Cardiac muscle cell (in vitro differentiated cells and primary cell): Measurements from ENCODE around the gene BMPR1A. TPM values are rescaled to one million over a fixed set of nuclear protein-coding genes. Genes with fewer than 3 reads are reported as not detected.

Source experiments
- DNase-seq, 2 donors: peaks; one replicate each; pipeline versions ENCODE4 v3.0.0 to v3.0.0-alpha.2; 2010 to 2017; ENCODE audit warnings: low read depth in 1 of 2, low spot score in 1 of 2
- H3K27ac ChIP-seq: fragments of 200-600 bp; sonication (generic); 2 replicates; pipeline ENCODE4 v1.5.1; 2016
- H3K27me3 ChIP-seq: fragments of 200-600 bp; sonication (generic); 2 replicates; pipeline ENCODE4 v1.6.0; 2016; ENCODE audit warnings: control low read depth
- H3K36me3 ChIP-seq: fragments of 200-600 bp; sonication (generic); 2 replicates; pipeline ENCODE4 v1.5.1; 2016; ENCODE audit warnings: control low read depth
- H3K4me1 ChIP-seq: fragments of 200-600 bp; sonication (generic); 2 replicates; pipeline ENCODE4 v1.8.1; 2017; ENCODE audit warnings: low read depth, mild to moderate bottlenecking, mixed run types
- H3K4me3 ChIP-seq: fragments of 200-600 bp; sonication (generic); 2 replicates; pipeline ENCODE4 v1.5.1; 2016; ENCODE audit warnings: mild to moderate bottlenecking
- H3K9me3 ChIP-seq: fragments of 200-600 bp; sonication (generic); 2 replicates; pipeline ENCODE4 v1.5.1; 2017; ENCODE audit warnings: low read depth, mild to moderate bottlenecking, control low read depth
- polyA plus RNA-seq: library from polyadenylated mRNA; unstranded; fragments of >200 nt; fragmentation: Nextera tagmentation; extraction: Ambion mirVana; gene quantifications from 2 replicates; pipeline ENCODE4 v1.2.1, GENCODE V29; 2016
- total RNA-seq: library from RNA; depleted of rRNA; stranded (reverse); fragments of >200 nt; gene quantifications from 2 replicates; pipeline ENCODE4 v1.2.3, GENCODE V29; 2016
- TF ChIP-seq, protein P1 (sequence below): IDR thresholded peaks from 2 replicates; pipeline ENCODE4 v1.5.1; 2012; ENCODE audit warnings: low read depth, mild to moderate bottlenecking, low read length

The BMPR1A gene
- total and polyA plus RNA-seq, 2 experiments from 2014 or later, result 35.6 to 39.4 TPM

DNA sequence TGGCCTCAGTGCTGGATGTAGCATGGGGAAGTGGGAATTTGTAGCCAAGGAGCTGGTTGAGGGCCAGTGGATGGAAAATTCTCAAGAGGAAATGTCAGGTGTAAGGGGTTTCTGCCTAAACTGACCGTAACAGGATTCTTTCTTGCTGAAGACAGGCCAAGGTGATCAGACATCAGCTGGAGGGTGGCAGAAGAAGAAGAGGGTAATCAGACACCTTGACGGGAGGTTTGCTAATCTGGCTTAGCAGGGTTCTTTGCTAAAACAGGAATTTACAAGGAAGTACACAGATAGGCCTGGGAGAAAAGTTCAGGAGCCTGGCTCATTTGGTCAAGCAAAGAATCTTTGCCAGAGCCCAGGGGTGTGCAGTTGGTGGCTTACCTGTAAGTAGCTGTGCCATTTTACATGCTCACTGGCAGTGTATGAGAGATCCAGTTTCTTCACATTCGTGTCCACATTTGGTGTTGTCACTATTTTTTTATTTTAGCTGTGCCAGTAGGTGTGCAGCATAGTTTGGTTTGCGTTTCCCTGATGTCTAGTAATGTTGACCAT lies 73.7 kb downstream of the BMPR1A start:
- Histone ChIP-seq H3K4me3 (no peak overlapping the region), H3K4me1 (peaks cover 20% of the 10 kb centered on the region), H3K9me3 (no peaks in the 10 kb centered on the region), H3K27me3 (no peaks in the 10 kb centered on the region), H3K36me3 (no peaks in the 10 kb centered on the region), H3K27ac (peak overlapping the region; percentile 73)
- TF ChIP-seq, protein P1, sequence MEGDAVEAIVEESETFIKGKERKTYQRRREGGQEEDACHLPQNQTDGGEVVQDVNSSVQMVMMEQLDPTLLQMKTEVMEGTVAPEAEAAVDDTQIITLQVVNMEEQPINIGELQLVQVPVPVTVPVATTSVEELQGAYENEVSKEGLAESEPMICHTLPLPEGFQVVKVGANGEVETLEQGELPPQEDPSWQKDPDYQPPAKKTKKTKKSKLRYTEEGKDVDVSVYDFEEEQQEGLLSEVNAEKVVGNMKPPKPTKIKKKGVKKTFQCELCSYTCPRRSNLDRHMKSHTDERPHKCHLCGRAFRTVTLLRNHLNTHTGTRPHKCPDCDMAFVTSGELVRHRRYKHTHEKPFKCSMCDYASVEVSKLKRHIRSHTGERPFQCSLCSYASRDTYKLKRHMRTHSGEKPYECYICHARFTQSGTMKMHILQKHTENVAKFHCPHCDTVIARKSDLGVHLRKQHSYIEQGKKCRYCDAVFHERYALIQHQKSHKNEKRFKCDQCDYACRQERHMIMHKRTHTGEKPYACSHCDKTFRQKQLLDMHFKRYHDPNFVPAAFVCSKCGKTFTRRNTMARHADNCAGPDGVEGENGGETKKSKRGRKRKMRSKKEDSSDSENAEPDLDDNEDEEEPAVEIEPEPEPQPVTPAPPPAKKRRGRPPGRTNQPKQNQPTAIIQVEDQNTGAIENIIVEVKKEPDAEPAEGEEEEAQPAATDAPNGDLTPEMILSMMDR, result no peak
- DNase-seq, result no peak

DNA sequence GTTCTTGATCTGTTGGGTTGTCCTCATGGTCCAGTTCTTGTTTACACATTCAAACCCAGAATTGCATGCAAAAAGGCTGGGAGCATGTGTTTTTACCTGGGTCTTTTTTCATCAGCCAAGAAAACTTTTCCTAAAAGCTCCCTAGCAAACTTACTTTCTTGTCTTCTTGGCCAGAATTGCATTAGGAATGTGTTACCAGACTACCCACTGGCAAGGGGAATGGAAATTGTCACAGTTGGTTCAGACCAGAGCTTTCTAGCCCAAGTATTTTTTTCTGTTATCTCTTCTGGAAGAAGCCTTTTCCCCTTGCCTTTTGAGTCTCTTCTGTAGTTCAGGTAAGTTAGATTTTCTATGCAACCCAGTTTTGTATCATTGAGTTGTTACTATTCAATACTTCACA lies 77.5 kb downstream of the BMPR1A start:
- Histone ChIP-seq H3K27me3 (no peaks in the 10 kb centered on the region), H3K9me3 (no peaks in the 10 kb centered on the region), H3K4me1 (peaks cover 32% of the 10 kb centered on the region), H3K36me3 (no peaks in the 10 kb centered on the region), H3K27ac (peak overlapping the region; percentile 32), H3K4me3 (no peak overlapping the region)
- DNase-seq, result no peak
- TF ChIP-seq, protein P1, result no peak

DNA sequence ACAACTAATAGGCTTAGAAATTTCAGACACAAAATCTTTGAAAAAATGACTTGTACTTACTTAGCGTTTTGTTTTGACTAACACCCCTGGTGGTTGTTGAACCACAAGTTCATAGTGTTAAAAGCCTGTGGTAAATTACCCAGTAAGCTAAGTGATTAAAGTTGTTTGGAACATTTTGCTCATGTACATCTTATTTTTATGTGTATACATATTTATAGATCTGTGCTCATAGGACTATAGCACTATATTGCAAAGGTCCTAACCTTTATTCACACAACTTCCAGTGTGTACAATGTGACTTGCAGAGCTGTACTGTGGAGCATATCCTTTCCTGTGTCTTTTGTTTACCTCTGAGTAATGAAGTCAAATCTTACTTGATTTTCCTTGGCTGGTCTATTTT lies 79.6 kb downstream of the BMPR1A start:
- Histone ChIP-seq H3K4me3 (no peak overlapping the region), H3K9me3 (no peaks in the 10 kb centered on the region), H3K36me3 (peaks cover 1% of the 10 kb centered on the region), H3K4me1 (peaks cover 23% of the 10 kb centered on the region), H3K27me3 (no peaks in the 10 kb centered on the region), H3K27ac (peak overlapping the region; percentile 76)
- DNase-seq, result no peak
- TF ChIP-seq, protein P1, result no peak

DNA sequence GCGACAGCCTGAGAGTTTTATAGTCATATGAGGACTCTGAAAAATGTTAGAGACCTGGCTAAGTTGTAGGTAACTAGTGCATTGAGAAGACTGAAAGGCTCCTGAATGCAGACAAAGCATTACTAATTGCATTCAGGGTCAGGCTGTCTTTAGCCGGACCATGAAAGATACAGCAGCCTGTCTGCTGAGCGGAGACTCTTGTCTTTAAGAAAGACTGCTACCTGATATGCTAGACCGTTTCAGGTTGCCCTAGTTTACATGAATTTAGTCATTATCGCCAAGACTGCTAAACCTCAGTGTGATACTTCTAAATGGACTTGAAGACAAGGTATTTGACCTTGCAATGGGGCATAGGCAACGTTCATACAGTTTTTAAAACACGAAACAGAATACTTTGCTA lies 81.2 kb downstream of the BMPR1A start:
- H3K4me3 ChIP-seq, result no peak overlapping the region
- TF ChIP-seq, protein P1, result no peak
- peaks cover 23% of the 10 kb centered on the region for H3K4me1 ChIP-seq
- peak in 1 of 2 donors; percentile 39 for DNase-seq
- H3K36me3 ChIP-seq, result peaks cover 8% of the 10 kb centered on the region
- peak overlapping the region; percentile 76 for H3K27ac ChIP-seq
- H3K27me3 ChIP-seq, result no peaks in the 10 kb centered on the region
- H3K9me3 ChIP-seq, result no peaks in the 10 kb centered on the region

DNA sequence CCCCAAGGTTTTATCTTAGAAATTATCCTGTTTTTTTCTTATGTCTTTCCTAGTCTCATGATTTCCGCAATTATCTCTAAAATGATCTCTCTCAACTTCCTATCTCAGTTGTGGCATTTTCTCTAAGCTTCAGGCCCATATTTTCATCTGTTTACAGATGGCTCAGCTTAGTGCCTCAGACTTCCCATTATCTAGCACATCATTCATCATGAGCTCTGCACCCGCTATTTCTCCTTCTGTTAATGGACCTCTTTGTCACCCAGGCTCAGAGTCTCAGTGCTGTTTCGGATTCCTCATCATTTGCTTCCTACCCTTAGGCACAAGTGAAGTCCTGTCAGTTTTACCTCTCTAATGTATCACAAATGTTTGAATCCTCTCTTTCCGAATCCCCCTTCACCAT lies 84.1 kb downstream of the BMPR1A start:
- no peak overlapping the region for H3K4me3 ChIP-seq
- no peak for DNase-seq
- no peaks in the 10 kb centered on the region for H3K9me3 ChIP-seq
- H3K27me3 ChIP-seq, result no peaks in the 10 kb centered on the region
- peaks cover 17% of the 10 kb centered on the region for H3K4me1 ChIP-seq
- peaks cover 17% of the 10 kb centered on the region for H3K36me3 ChIP-seq
- H3K27ac ChIP-seq, result peak overlapping the region; percentile 50
- TF ChIP-seq, protein P1, result no peak
